Uterus (tissue), 2 donors: Measurements from ENCODE around the gene REELD1.

Source experiments
- POLR2A ChIP-seq, 2 donors: fragments of 450-650 bp; IDR thresholded peaks; one replicate each; pipeline ENCODE4 v1.6.1; 2016; ENCODE audit warnings: antibody characterized with exemption in 2 of 2, mild to moderate bottlenecking in 1 of 2, moderate library complexity in 1 of 2
- TF ChIP-seq, protein P1 (sequence below), 4 experiments: fragments of 200-600 bp in 2 of 4; fragments of 450-650 bp in 2 of 4; sonication (generic) in 2 of 4; IDR thresholded peaks; one replicate each; pipeline ENCODE4 v1.5.1; 2016 to 2019; ENCODE audit warnings: antibody characterized with exemption in 4 of 4, mild to moderate bottlenecking in 2 of 4, moderate library complexity in 1 of 4

DNA sequence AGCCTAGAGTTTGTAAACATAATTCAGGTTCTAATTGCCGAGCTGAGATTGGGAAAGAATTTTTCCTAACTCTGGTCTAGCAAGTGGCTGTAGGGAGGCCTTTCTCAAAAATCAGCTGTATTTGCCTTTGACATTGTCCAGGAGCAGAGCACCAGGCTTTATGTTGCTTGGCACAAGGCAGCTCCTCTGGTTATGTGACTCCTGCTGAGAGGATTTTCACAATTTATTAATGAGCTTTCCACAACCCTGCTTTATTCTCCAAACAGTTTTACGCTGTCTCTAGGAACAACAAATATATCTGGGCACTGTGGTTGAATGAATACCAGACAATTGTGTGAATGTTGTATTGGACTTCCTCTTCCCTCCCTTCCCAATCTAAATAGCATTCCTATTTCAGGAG is 23.9 kb upstream of the REELD1 start:
- TF ChIP-seq, protein P1, sequence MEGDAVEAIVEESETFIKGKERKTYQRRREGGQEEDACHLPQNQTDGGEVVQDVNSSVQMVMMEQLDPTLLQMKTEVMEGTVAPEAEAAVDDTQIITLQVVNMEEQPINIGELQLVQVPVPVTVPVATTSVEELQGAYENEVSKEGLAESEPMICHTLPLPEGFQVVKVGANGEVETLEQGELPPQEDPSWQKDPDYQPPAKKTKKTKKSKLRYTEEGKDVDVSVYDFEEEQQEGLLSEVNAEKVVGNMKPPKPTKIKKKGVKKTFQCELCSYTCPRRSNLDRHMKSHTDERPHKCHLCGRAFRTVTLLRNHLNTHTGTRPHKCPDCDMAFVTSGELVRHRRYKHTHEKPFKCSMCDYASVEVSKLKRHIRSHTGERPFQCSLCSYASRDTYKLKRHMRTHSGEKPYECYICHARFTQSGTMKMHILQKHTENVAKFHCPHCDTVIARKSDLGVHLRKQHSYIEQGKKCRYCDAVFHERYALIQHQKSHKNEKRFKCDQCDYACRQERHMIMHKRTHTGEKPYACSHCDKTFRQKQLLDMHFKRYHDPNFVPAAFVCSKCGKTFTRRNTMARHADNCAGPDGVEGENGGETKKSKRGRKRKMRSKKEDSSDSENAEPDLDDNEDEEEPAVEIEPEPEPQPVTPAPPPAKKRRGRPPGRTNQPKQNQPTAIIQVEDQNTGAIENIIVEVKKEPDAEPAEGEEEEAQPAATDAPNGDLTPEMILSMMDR (IDR thresholded peaks at IDR 0.05): no peak
- TF ChIP-seq POLR2A (IDR thresholded peaks at IDR 0.05): no peak
